ENCODE data around the gene RAB8A. TPM values are rescaled to one million over a fixed set of nuclear protein-coding genes. Genes with fewer than 3 reads are reported as not detected.
A peak's percentile ranks its signal among the peaks of the same experiment; 100 is the strongest.

Gene RAB8A
- total and polyA plus RNA-seq, 9 of the 15 experiments (the other 6 are each of a cell fraction or from before 2014, with no cell fraction given): 11.2 to 102 (median 53.2) TPM

- ChIA-PET CTCF (ENCODE audit: low intra/inter-chr PET ratio) (interaction anchor here (1.0 to 1.2 kb wide), 2 partner anchors 116 to 118 kb away, joined by 4 to 6 read pairs; partner anchors contain the start of gene FAM32A), POLR2A (interaction anchor here (0.6 kb wide), 1 partner anchor 854 kb away, joined by 5 read pairs; no protein-coding TSS in a partner anchor)
- Histone ChIP-seq H3K27ac (ENCODE audit: extremely low read depth, low read depth, low read length) (no peak overlapping the region), H2AFZ (ENCODE audit: low read depth, low read length) (no peak overlapping the region), H4K20me1 (replicated peaks; ENCODE audit: control insufficient read depth, insufficient read depth, low read length) (no peaks in the 10 kb centered on the region), H3K4me2 (ENCODE audit: insufficient read depth, low read length) (no peak overlapping the region), H3K27me3 (ENCODE audit: control insufficient read depth in 2 of 2, insufficient read depth in 2 of 2, low read length in 2 of 2) (no peaks in the 10 kb centered on the region), H3K9me1 (ENCODE audit: control insufficient read depth, insufficient read depth, low read length) (no peaks in the 10 kb centered on the region), H3K9me3 (replicated peaks; ENCODE audit: control insufficient read depth, insufficient read depth, low read depth, low read length) (peaks cover 2% of the 10 kb centered on the region; the same call in 1 of the 2 replicates), H3K79me2 (ENCODE audit: control insufficient read depth, insufficient read depth, low read length) (no peaks in the 10 kb centered on the region), H3K4me3 (no peak overlapping the region), H3K9ac (ENCODE audit: insufficient read depth in 1 of 2, low read depth in 2 of 2, low read length in 2 of 2) (no peak overlapping the region), H3K4me1 (replicated peaks in 1 of 2; ENCODE audit: control insufficient read depth in 2 of 2, insufficient read depth in 2 of 2, low read length in 2 of 2) (peaks cover 38 to 39% of the 10 kb centered on the region in 2 experiments), H3K36me3 (ENCODE audit: control insufficient read depth, insufficient read depth, low read length) (no peaks in the 10 kb centered on the region)
- WGBS (ENCODE audit: insufficient coverage, low coverage, missing lambda C conversion rate): 49% methylated on average over 22 of the region's 40 CpGs
- in situ Hi-C loops (cut with MboI) (no loop called here), intact Hi-C loops (cut with micrococcal nuclease) (no loop called here)
- ATAC-seq (0 out of 3 replicates have a peak, but pooled peaks have one; percentile 12), FAIRE-seq (no peak), DNase-seq (ENCODE audit: extremely low read depth in 1 of 4, low spot score in 3 of 4) (no peak)
- BruUV-seq (replicated peaks): no TSS peak
- TF ChIP-seq CC2D1A (IDR thresholded peaks at IDR 0.05) (no peak), POLR2AphosphoS2 (IDR thresholded peaks at IDR 0.05; ENCODE audit: low read length) (no peak), ZBTB33 (CRISPR knock-in tag; IDR thresholded peaks at IDR 0.05) (peak; percentile 83), NCOR1 (IDR thresholded peaks at IDR 0.05) (no peak), MEF2A (IDR thresholded peaks at IDR 0.05; ENCODE audit: control insufficient read depth, low read depth, low read length) (peak; percentile 76; the same call in 1 of the 2 replicates), SRF (CRISPR knock-in tag; IDR thresholded peaks at IDR 0.05) (peak in 1 of 2 experiments; percentile 62; a peak in 1 of 4 replicates), ZNF263 (CRISPR knock-in tag; IDR thresholded peaks at IDR 0.05; ENCODE audit: borderline replicate concordance) (peak; percentile 94), ZFP36 (IDR thresholded peaks at IDR 0.05; ENCODE audit: low read depth, low read length, partially characterized antibody) (peak; percentile 29), ILF3 (IDR thresholded peaks at IDR 0.05; ENCODE audit: borderline replicate concordance) (no peak), SAFB2 (IDR thresholded peaks at IDR 0.05; ENCODE audit: borderline replicate concordance, low read depth, low read length, severe bottlenecking) (no peak), EGR1 (conservative IDR thresholded peaks at IDR 0.05) (peak; percentile 64), ZNF354B (CRISPR knock-in tag; IDR thresholded peaks at IDR 0.05) (no peak)
Measured at GRCh38 chr19:16067205-16067938, 44.3 kb upstream of the RAB8A start.
